NCI-H460 (cell line): ENCODE data around the gene DEF6. TPM values are rescaled to one million over a fixed set of nuclear protein-coding genes. Genes with fewer than 3 reads are reported as not detected.

Source experiments
- DNase-seq: peaks from one replicate; pipeline ENCODE4 v3.0.0-alpha.2; 2016; ENCODE audit warnings: low read depth; ENCODE audit errors: extremely low read depth
- total RNA-seq: library from RNA; depleted of rRNA; stranded (reverse); fragments of >200 nt; shearing (Covaris generic); gene quantifications from 2 replicates; pipeline ENCODE4 v1.2.3, GENCODE V29; 2014; rRNA removed

DEF6 gene
- total RNA-seq, 1 experiment from 2014 or later, result 2.1 TPM

GRCh38 chr6:35368038-35368887 is 70.6 kb downstream of the DEF6 start:
- no peak for DNase-seq

GRCh38 chr6:35370124-35370741 is 72.6 kb downstream of the DEF6 start:
- no peak for DNase-seq

GRCh38 chr6:35370785-35371493 is 73.3 kb downstream of the DEF6 start:
- no peak for DNase-seq

Other genes starting within 250 kb of the DEF6 start
- gene TCP11, start 156.5 kb upstream of the DEF6 start, total RNA-seq, result not detected in 2 replicates
- gene SCUBE3, start 83.9 kb upstream of the DEF6 start, total RNA-seq, result 0.02 TPM in 1 of 2 replicates, not detected in the other
- gene ZNF76, start 38.1 kb upstream of the DEF6 start, total RNA-seq, result 7.2 and 7.9 TPM in 2 replicates
- 1.7 and 2.1 TPM in 2 replicates for gene PPARD, start 44.7 kb downstream of the DEF6 start, total RNA-seq
- gene FANCE, start 154.5 kb downstream of the DEF6 start, total RNA-seq, result 4.7 and 5.1 TPM in 2 replicates
- 2,150 and 2,255 TPM in 2 replicates for gene RPL10A, start 170.6 kb downstream of the DEF6 start, total RNA-seq
- gene TEAD3, start 199.3 kb downstream of the DEF6 start, total RNA-seq, result 2.4 and 2.7 TPM in 2 replicates
- not detected in 2 replicates for gene TULP1, start 215.1 kb downstream of the DEF6 start, total RNA-seq